HG02852 (cell line): ENCODE measurements around the gene HSDL1.

Experiments
- ATAC-seq: cut with Tn5 transposase; IDR thresholded peaks from one replicate; pipeline ENCODE4 v1.9.1; 2021; ENCODE audit warnings: mild to moderate bottlenecking, moderate library complexity; ENCODE audit not compliant: unreplicated experiment

The HSDL1 gene

DNA sequence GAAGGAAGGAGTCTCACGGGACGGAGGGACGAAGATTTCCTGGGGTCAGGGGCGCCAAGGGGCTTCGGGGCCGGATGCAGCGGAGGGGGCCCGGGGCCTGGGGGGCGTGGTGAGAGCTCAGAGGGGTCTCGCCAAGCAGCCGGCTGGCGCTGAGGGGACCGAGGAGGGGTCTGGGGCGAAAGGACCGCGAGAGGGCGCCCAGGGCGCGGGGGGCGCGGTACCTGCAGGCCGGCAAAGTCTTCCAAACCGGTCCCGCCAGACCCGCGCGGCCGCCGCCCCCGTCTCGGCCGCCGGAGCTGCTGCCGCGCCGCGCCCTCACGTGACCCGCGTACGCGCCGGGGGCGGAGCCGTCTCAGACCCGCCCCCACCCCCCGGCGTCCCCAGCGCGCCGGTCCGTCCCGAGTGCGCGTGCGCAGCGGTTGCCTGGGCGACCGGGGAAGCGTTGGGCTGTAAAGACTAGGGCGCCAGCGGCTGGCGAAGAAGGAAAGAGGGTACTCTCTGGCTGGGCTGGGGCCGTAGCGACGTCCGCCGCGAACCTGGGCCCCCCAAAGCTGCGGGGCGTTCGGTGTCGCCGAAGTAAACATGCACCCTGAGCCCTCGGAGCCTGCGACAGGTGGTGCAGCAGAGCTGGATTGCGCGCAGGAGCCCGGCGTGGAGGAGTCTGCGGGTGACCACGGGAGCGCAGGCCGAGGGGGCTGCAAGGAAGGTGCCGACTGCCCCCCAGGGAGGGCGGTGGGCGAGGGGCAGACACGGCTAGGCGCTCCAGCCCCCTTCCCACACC lies at the start of gene HSDL1, which contains the start of gene DNAAF1:
Gene HSDL1 (minus strand): TSS at position 319 of the 781 bp plus-strand sequence. CDS start 13,856 bp downstream, outside the sequence.
Gene DNAAF1 (plus strand): TSS at position 450 of the 781 bp plus-strand sequence. CDS start 133 bp downstream, at position 583.
- ATAC-seq = peak; percentile 84

DNA sequence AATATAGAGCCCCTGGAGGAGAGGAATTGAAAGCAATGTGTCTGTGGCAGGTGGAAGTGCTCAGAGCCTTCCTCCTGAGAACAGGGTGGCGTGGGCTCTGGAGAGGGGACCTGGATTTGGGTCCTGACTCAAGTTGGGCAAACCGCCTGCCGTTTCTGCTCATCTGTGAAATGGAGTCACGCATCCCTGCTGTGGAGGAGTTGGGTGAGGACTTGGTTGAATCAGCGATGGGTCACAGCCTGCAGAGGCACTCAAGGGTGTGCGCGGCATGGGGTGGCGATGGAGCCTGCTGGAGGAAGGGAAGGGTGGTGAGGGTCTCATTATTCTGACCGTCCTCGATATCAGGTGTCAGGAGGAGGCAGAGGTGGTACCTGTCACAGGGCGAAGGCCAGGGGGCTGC lies 49.0 kb upstream of the HSDL1 start:
- ATAC-seq = no peak

DNA sequence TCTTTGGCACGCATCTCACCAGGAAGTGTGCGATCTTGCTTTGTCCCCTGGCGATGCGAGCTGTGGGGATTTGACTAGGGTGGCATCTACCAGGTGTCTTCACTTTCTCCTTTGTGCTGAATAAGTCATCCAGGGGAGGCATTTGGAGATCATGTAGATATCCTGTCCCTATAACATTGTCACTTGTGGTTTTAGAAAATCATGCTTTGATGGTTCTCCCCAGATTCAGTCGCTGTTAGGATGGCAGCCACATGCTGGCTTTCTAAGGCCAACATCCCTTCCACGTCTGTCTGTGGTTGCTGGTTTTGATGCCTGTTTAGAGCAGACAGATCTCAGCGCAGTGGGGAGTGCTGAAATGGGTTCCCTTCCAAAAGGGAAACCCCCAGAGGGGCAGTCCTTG lies 48.5 kb upstream of the HSDL1 start:
- ATAC-seq = no peak

DNA sequence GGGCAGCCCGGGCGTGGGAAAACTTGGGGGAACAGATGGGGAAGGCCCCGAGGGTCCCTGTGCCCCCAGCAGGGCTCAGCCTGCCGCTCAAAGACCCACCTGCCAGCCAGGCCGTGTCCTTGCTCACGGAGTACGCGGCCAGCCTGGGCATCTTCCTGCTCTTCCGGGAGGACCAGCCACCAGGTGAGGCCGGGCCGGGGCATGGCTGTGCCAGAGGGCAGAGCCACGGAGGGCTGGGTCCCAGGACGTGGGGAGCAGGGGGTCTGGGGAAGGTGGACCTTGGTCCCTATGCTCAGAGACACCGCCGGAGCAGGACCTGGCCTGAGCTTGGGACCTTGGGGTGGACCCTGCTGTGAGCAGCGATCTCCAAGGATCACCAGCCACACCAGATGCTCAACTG lies 46.5 kb upstream of the HSDL1 start:
- ATAC-seq = no peak

DNA sequence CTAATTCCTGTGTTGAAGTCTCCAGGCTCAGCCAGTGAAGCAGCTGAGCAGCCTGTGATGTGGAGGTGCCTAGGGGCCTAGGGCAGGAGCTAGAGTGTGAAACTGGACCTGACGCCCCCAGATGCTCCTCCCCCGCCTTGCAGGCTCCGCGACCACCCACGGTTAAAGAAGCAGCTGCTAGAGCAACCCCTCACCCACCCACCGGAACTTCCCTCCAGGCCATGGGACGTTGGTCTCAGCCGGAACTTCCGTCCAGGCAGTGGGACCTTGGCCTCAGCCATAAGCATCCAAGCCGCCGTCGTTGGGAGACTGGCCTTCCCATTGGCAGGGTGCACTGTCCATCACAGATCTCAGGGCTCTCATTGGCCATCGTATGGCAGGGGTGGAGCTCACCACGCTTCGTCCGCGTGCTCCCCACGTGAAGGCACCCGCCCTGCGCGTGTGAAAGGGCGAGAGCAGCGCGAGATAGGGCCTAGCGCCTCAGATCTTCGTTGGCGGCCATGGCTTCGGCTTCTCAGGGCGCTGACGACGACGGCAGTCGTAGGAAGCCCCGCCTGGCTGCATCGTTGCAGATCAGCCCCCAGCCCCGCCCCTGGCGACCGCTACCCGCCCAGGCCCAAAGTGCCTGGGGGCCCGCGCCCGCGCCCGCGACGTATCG lies 45.9 kb upstream of the HSDL1 start, which contains the start of gene ADAD2:
Gene ADAD2 (plus strand): TSS at position 427 of the 658 bp plus-strand sequence. CDS start 74 bp downstream, at position 501.
- no peak for ATAC-seq

DNA sequence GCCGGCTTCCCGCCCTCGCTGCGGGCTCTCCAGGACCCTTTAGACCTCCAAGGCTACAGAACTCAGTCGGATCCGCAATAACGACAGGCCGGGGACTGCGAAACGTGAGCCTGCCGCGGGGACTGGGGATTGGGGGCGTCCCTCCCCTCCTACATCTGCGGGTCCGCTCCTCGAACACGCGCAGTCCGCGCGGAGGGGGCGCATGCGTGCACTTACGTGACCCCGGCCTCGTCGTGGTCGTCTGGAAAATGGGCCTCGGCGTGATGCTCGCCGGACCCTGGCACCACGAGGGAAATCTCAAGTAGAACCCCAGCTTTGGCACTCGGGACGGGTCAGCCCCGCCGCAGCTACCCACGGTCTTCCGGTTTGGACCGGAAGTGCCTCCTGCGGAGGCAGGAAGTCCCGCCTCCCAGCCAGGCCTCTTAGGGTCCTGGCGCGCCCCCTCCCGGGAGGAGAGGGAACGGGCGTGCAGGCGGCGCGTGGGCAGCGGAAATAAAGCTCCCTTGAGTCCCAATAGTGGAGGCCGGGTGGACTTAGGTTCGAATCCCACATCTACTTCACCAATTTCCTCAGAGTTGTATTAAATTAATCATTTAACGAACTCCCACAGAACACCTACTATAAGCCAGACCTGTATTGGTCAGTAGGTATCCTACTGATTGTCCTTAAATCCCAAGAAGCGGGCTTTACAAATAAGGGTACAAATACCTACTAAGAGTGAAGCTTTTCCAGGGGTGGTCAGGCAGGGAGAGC lies 41.9 kb upstream of the HSDL1 start, which contains the start of gene TAF1C:
Gene TAF1C (minus strand): TSS at position 373 of the 753 bp plus-strand sequence. CDS start 2,069 bp downstream, outside the sequence.
- ATAC-seq = peak; percentile 97

DNA sequence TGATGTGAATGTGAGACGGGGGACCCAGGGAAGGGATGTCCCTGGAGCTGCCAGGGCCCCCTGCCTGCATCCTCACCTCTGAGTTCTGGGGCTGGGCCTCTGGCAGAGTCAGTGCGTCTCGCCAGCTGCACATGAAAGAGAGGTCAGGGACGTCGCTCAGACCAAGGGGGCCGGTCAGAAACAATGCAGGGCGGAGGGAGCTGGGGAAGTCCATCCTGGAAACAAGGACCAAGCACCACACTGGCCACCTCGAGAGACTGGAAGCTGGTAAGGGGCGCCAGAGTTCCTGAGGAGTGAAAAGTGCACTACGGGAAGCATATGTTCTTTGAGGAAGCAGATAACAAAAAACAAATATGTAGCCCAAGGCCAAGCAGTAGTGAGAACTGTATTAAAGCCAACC lies 39.8 kb upstream of the HSDL1 start:
- no peak for ATAC-seq

DNA sequence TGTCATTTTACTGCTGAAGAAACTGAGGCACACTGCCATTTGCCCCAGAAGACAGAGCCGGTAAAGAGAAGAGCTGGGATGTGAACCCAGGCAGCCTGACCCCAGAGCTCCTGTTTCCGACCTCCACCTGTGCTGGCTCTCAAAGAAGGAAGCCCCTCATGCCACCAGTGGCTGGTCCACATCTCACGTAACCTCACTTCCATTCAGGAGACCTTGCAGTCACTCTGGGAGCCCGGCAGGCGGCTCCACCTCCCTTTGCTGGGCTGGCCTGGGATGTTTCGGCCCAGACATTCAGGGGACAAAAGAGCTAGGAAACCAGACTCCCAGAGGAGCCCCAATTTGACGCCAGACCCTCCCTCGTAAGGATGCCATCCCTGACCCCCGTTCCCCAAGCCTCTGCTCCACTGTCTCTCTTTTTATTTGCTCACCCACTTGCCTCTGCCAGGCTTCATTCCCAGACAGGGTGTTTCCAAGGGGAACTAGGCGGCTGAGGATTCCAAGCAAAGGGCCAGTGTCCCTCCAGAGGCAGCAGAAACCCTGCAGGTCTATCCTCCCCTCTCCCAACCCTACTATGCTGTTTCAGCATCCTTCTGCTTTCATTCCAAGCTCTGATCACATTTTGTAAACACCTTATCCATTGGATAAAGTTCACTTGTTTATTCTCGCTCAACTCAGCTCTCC lies 39.1 kb upstream of the HSDL1 start:
- ATAC-seq = no peak

DNA sequence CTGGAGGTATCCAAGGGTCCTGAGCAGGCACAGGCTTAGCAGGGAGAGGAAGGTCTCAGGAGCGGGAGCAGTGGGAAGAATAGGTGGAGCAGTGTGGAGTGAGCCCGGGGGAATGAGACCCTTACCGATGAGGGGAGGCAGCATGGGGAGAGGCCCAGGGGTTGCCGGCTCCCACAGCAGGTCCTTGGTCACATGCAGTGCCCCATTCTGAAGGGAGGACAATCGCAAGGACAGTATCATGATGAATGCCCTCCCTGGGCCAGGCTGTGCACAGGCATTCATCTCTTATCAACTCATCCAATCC lies 38.5 kb upstream of the HSDL1 start:
- ATAC-seq = no peak

DNA sequence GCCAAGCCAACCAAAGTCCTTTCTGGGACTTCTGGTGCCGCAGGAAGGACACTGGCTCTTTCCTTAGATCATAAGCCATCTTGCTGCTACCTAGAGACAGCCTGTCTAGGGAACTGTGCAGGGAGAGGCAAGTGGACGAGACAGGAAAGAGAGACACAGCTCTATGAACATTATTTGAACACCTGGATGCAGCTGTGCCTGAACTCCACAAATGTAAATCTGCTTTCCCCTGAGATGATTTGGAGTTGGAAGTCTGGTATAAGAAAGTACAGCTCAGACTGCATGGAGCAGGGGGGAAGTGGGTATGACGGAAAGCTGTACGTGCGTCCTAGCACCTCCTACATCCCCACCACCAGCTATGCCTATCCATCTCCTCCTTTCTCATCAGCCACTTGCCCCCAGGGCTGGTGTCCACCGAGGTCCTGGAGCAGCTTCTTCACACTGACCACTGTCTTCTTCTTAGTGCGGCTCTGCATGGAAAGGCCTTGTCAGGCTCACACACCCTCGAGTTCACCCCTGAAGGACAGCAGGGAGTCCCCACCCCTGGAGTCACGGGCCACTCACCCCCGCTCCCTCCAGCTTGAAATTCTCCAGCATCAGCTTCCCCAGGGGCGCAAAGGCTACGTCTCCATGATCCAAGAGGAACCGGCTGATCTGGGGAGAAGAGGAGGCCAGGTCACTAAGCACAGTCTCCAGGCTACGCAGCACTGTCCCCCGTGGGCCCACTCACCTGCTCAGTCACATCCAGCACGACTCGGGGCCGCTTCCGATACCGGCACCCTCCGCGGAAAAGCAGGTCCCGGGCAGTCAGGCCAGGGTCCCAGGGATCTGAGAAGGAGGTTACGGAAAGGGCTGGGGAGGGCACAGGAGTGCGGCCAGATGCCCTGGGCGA lies 37.9 kb upstream of the HSDL1 start:
- ATAC-seq = no peak

DNA sequence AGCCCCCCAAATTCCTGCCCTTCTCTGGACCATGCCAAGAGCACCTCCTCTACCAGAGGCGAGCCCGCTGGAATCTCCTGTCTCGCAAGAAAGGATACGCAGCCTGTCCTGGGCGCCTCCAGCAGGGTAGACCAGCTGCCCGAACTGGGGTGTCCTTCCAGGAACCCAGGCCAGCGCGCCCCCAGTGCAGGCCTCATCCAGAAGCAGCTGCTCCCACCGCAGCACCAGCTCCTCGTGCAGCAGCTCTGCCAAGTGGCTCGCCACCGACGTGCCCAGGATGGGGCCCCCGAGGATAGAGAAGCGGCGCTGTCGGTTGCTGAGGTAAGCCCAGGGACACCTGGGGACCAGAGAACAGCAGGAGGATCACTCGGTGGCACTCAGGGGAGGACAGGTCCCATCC lies 37.1 kb upstream of the HSDL1 start:
- ATAC-seq = no peak

DNA sequence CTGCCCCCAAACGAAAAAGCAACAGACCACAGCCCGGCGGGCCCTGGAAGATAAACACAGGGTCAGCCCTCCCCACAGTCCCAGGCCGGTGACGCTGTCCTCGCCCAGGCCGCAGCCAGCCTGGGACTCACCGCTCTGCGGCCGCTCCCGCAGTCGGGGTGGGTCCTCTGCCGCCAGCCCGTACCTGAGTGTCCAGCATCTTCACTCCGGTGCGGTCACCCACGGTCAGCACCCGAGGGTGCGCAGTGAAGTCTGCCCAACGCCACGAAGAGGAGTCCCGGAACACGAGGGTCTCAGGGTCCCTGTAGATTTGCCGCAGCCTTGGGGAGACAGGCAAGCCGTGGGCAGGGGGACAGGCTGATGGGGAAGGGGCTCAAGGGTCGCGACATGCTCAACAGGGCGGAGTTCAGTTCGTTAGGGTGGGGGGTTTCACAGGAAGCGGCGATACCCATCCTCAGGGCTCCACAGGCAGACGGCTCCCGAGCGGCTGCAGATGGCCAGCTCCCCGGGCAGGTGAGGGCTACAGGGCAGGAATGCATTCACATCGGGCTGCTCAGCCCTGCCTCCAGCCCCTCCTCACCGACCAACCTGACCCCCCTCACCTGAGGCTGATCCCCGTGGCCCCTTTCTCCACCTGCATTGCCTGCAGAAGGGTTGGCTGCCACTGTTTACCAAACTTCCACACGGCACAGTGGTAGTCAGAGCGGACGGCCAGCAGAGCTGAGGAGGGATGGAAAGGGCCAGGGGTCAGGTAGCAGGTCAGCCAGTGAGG lies 36.4 kb upstream of the HSDL1 start:
- ATAC-seq = no peak

DNA sequence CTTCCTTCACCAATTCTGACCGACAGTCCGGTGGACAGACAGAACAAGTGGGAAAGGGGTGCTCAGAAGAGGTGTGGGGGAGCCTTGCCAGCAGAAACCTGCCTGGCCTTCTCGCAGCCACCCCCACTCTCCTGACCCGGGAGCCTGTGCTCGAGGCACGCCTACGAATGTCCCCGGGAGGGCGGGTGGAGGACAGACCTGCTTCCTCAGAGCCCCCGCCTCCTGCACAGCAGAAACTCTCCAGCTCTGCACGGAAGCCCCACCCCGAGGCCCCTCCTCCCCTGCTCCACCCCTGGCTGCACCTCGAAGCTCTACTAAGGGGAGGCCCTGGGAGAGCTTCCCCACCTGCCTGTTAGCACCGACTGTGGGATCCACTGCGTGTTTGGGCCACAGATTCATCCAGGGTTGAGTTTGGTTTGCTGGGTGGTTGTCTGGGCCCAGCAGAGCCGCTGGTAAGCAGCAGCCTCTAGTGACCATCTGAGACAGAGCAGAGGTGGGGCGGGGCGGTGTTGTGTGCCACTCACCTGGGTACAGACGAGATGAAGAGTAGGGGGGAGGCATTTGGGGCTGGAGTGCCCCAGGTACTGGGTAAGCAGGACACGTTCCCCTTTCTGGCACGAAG lies 35.7 kb upstream of the HSDL1 start:
- ATAC-seq = no peak

DNA sequence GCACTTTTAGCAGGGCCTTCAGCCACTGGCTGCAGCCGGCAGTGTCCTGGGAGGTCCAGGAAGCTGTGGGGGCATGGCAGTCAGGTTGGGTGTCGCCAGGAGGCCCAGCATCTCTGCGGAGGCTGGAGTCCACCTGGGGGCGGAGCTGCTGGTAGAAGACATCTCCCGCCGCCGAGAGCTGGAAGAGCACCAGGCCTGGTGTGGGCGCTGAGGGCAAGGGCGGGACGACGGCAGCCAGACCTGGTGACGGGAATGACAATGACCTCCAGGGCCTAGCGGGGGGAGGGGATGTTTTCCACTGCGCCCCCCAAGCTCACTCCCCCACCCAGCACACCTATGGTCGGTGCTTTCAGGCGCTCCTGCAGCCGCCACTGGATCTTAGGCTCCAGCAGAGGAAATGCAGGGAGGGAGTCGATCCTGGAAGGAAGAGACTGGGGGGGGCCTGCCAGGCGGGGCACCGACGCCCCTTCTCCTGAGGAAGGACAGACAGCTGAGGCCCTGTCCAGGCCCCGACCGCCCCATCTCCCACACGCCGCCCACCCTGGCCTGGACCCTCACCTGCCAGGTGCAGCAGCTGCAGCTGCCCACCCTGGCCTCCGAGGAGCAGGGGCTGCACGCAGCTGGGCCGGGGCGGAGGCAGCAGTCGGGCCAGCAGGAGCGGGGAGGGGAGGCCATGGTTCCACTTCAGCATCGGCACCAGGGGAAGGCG lies 34.8 kb upstream of the HSDL1 start:
- no peak for ATAC-seq

DNA sequence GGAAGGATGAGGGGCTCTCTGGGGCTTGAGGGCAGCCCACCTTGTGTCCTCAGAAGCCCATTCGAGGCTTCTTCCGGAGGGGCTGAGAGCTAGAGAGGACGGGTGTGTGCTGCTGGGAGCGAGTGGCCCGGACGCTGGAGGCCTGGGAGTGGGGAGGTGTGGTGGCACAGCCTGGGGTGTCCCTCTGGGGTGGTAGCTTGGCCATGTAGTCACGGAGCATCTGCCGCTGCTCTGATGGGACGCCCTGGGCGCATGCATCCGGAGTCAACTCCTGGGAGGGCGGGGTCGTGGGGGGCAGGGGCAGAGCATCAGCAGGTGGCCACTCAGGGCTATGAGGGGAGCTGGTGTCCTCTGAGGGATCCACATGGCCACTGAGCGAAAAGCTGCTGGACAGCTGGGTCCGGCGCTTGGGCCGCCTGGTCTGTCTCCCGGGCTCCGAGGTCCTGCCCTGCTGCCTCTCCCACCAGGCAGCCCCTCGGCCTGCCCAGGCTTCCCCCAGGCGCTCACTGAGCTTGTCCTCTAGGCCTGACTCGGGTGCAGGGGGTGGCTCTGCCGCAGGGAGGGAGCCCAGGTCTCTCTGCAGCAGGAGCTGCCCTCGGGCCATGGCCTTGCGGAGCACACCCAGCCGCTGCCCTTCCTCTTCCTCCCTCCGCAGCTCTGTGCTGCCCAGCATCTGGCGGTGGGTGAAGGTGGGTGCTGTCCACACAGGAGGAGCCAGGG lies 34.1 kb upstream of the HSDL1 start:
- ATAC-seq = no peak

DNA sequence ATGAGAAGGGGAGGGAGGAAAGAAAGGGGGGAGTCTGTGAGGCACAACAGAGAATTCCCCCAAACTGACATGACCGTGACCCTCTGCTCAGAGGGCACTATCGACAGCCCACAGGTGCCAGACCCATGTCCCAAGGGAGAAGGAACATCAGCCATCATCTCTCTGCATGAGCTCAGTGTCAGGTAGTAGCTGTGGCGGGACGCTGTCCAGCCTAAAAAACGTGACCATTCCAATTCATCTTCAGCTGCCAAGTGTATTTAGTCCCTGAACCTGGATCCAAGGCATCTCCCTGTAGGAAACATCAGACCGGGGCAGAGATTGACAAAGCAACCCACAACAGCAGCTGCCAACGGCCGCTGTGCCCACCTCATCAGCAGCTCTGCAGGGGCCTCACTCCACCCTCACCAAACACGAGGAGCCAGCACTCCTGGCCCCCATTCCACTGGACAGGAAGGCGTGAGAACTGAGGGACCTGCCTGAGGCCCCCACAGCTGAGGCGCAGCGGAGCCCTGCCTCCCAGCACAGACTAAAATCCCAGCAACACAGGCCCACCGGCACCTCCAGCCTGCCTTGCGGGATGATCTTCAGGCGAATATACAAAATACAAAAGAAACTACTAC lies 33.3 kb upstream of the HSDL1 start:
- no peak for ATAC-seq

DNA sequence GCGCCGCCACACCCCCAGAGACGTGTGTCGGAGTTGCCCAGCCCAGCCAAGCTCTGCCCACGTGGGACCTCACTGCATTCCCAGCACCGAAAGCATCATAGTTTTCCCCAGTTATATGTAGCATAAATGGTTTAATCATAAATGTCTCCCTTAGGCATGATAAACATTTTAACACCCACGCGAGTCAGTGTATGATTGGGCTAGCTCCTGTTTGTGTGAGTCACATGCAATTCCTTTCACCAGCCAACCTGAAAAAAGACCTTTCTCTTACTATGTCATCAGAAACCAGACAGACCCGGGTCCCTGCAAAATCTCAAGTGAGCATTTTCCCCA lies 32.7 kb upstream of the HSDL1 start:
- ATAC-seq = no peak
